Measurements from ENCODE around the gene MAN2B1. TPM values are rescaled to one million over a fixed set of nuclear protein-coding genes. Genes with fewer than 3 reads are reported as not detected.

Gene MAN2B1
- total RNA-seq, 3 donors from 2014 or later, result 92.7 to 104 (median 96.6) TPM

- no peaks in the 10 kb centered on the region for H3K36me3 ChIP-seq (ENCODE audit: low read depth)
- TF ChIP-seq, protein P1, sequence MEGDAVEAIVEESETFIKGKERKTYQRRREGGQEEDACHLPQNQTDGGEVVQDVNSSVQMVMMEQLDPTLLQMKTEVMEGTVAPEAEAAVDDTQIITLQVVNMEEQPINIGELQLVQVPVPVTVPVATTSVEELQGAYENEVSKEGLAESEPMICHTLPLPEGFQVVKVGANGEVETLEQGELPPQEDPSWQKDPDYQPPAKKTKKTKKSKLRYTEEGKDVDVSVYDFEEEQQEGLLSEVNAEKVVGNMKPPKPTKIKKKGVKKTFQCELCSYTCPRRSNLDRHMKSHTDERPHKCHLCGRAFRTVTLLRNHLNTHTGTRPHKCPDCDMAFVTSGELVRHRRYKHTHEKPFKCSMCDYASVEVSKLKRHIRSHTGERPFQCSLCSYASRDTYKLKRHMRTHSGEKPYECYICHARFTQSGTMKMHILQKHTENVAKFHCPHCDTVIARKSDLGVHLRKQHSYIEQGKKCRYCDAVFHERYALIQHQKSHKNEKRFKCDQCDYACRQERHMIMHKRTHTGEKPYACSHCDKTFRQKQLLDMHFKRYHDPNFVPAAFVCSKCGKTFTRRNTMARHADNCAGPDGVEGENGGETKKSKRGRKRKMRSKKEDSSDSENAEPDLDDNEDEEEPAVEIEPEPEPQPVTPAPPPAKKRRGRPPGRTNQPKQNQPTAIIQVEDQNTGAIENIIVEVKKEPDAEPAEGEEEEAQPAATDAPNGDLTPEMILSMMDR (IDR thresholded peaks at IDR 0.05), result peak; percentile 58
- no peaks in the 10 kb centered on the region for H3K9me3 ChIP-seq
- intact Hi-C loops (cut with DNase I, micrococcal nuclease), result no loop called here
- H3K4me3 ChIP-seq, result no peak overlapping the region
- peaks cover 9% of the 10 kb centered on the region for H3K4me1 ChIP-seq (ENCODE audit: low read depth)
- ATAC-seq, result peak; percentile 98
- DNase-seq, result peak; percentile 86 to 88 (median 87)
These were observed 26.5 kb downstream of the MAN2B1 start for GRCh38 chr19:12639901-12640613.

- intact Hi-C loops (cut with DNase I, micrococcal nuclease), result no loop called here
- Histone ChIP-seq H3K36me3 (ENCODE audit: low read depth) (no peaks in the 10 kb centered on the region), H3K4me3 (no peak overlapping the region), H3K9me3 (no peaks in the 10 kb centered on the region), H3K4me1 (ENCODE audit: low read depth) (peaks cover 9% of the 10 kb centered on the region)
- ATAC-seq, result no peak
- TF ChIP-seq, protein P1 (IDR thresholded peaks at IDR 0.05), result no peak
- no peak for DNase-seq
These were observed 27.8 kb downstream of the MAN2B1 start for GRCh38 chr19:12638611-12639182.

GRCh38 chr19:12636631-12637030 lies 29.9 kb downstream of the MAN2B1 start:
- TF ChIP-seq, protein P1 (IDR thresholded peaks at IDR 0.05), result no peak
- ATAC-seq, result no peak
- no peaks in the 10 kb centered on the region for H3K36me3 ChIP-seq (ENCODE audit: low read depth)
- no peak for DNase-seq
- no peak overlapping the region for H3K4me3 ChIP-seq
- H3K9me3 ChIP-seq, result no peaks in the 10 kb centered on the region
- intact Hi-C loops (cut with DNase I, micrococcal nuclease), result no loop called here
- H3K4me1 ChIP-seq (ENCODE audit: low read depth), result peaks cover 9% of the 10 kb centered on the region

- H3K36me3 ChIP-seq (ENCODE audit: low read depth), result peaks cover 30% of the 10 kb centered on the region
- TF ChIP-seq, protein P1 (IDR thresholded peaks at IDR 0.05), result no peak
- H3K4me3 ChIP-seq, result no peak overlapping the region
- DNase-seq, result no peak
- peaks cover 25% of the 10 kb centered on the region for H3K9me3 ChIP-seq
- ATAC-seq, result no peak
- no peaks in the 10 kb centered on the region for H3K4me1 ChIP-seq (ENCODE audit: low read depth)
- intact Hi-C loops (cut with DNase I, micrococcal nuclease), result no loop called here
These were observed 37.3 kb downstream of the MAN2B1 start for GRCh38 chr19:12629215-12629614.

DNA sequence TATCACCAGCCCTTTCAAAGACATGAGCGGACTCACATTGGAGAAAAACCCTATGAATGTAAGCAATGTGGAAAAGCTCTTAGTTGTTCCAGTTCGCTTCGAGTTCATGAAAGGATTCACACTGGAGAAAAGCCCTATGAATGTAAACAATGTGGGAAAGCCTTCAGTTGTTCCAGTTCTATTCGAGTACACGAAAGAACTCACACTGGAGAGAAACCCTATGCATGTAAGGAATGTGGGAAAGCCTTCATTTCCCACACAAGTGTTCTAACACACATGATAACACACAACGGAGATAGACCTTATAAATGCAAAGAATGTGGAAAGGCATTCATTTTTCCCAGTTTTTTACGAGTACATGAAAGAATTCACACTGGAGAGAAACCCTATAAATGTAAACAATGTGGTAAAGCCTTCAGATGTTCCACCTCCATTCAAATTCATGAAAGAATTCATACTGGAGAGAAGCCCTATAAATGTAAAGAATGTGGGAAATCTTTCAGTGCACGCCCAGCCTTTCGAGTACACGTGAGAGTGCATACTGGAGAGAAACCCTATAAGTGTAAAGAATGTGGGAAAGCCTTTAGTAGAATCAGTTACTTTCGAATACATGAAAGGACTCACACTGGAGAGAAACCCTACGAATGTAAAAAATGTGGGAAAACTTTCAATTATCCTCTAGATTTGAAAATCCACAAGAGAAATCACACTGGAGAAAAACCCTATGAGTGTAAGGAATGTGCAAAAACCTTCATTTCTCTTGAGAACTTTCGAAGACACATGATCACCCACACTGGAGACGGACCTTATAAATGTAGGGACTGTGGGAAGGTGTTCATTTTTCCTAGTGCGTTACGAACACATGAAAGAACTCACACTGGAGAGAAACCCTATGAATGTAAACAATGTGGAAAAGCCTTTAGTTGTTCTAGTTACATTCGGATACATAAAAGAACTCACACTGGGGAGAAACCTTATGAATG lies 38.2 kb downstream of the MAN2B1 start:
- Histone ChIP-seq H3K4me1 (ENCODE audit: low read depth) (no peaks in the 10 kb centered on the region), H3K9me3 (peaks cover 25% of the 10 kb centered on the region), H3K36me3 (ENCODE audit: low read depth) (peaks cover 30% of the 10 kb centered on the region), H3K4me3 (no peak overlapping the region)
- DNase-seq (no peak), ATAC-seq (no peak)
- TF ChIP-seq, protein P1 (IDR thresholded peaks at IDR 0.05), result no peak
- intact Hi-C loops (cut with DNase I, micrococcal nuclease), result no loop called here

All from mucosa of descending colon (tissue), 3 donors.